GM10248 (cell line): Measurements from ENCODE around the gene DGKI.

Experiments
- CTCF ChIA-PET: fragments of 300-600 bp; sonication (Branson Sonifier 250); formaldehyde crosslinking; extraction: SDS; loops from one replicate; lab custom pipeline; 2021; ENCODE audit warnings: antibody characterized with exemption; lab: Yijun Ruan, JAX
- POLR2A ChIA-PET: fragments of 350-650 bp; sonication (Branson Sonifier 250); formaldehyde crosslinking; extraction: SDS; loops from one replicate; lab custom pipeline; 2020; ENCODE audit warnings: antibody characterized with exemption; lab: Yijun Ruan, JAX
- DNase-seq: peaks from one replicate; pipeline ENCODE4 v3.0.0; 2012; ENCODE audit errors: extremely low spot score
- TF ChIP-seq, protein P1 (sequence below): IDR thresholded peaks from 2 replicates; pipeline ENCODE4 v1.5.1; 2012; ENCODE audit warnings: mild to moderate bottlenecking, low read depth; ENCODE audit errors: extremely low read depth, missing control alignments, control extremely low read depth

Gene DGKI

DNA sequence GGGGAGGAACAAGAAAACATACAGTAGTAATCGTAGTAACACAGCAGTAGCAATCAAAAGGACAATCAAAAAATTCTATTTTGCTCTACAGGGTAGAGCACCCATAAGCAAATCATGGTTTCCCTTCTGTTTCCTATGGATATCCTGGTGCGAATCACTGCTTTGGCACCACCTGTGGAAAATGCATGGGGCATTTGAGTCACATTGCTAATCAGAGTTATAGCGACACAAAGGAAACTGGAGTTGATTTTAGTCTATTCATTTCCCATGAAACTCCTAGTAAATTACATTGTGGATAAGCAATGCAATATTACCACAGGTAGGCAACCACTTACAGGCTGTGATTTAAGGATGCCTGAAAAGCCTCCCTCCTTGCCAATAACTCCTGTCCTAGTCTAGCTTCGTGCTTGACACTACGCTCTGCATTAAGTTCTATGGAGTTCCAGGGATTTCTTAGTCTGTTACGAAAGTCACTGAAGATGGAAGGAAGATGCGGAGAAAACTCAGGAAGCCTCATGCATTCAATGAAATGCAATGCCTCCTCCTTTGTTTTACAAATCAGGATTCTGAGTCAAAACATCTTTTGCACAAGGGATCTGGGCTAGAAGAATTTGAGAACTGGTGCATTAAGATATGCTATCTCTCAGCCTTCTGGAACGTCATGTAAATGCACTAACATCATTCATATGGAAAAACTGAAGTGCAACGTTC is 188.4 kb downstream of the DGKI start:
- CTCF ChIA-PET = interaction anchor here (1.0 to 7.5 kb wide), 7 partner anchors 12 to 349 kb away, joined by 3 to 128 read pairs (median 32); no protein-coding TSS in a partner anchor
- TF ChIP-seq, protein P1, sequence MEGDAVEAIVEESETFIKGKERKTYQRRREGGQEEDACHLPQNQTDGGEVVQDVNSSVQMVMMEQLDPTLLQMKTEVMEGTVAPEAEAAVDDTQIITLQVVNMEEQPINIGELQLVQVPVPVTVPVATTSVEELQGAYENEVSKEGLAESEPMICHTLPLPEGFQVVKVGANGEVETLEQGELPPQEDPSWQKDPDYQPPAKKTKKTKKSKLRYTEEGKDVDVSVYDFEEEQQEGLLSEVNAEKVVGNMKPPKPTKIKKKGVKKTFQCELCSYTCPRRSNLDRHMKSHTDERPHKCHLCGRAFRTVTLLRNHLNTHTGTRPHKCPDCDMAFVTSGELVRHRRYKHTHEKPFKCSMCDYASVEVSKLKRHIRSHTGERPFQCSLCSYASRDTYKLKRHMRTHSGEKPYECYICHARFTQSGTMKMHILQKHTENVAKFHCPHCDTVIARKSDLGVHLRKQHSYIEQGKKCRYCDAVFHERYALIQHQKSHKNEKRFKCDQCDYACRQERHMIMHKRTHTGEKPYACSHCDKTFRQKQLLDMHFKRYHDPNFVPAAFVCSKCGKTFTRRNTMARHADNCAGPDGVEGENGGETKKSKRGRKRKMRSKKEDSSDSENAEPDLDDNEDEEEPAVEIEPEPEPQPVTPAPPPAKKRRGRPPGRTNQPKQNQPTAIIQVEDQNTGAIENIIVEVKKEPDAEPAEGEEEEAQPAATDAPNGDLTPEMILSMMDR = no peak
- no peak for DNase-seq
- POLR2A ChIA-PET = no interaction called here

GRCh38 chr7:137657476-137658189 is 189.1 kb downstream of the DGKI start:
- TF ChIP-seq, protein P1 = no peak
- no peak for DNase-seq
- ChIA-PET POLR2A (no interaction called here), CTCF (interaction anchor here (1.0 to 7.5 kb wide), 18 partner anchors 8 to 350 kb away, joined by 3 to 128 read pairs (median 11); no protein-coding TSS in a partner anchor)

DNA sequence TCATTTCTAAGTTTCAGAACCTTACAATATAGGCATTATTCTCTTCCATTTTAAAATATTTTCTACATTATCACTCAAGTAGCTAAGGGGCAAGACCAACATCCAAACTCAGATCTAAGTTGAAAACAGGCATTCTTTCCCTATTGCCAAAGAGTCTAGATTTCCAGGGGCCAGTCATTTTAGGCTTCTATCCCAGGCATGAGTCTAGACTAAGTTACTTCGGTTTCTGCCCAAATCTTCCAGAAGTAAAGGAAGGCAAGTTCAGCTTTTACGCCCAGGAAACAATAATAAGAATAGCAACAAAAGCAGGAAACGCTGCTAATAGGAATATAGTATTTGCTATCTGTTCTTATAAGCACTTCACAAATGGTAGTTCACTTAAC is 189.9 kb downstream of the DGKI start:
- TF ChIP-seq, protein P1 = no peak
- DNase-seq = no peak
- CTCF ChIA-PET = interaction anchor here (0.7 to 7.5 kb wide), 62 partner anchors 8 to 1081 kb away, joined by 3 to 128 read pairs (median 5); partner anchors contain the start of gene CREB3L2
- POLR2A ChIA-PET = no interaction called here

GRCh38 chr7:137656227-137656849 is 190.4 kb downstream of the DGKI start:
- TF ChIP-seq, protein P1 = peak; percentile 83
- ChIA-PET POLR2A (no interaction called here), CTCF (interaction anchor here (0.7 to 7.5 kb wide), 72 partner anchors 9 to 1082 kb away, joined by 3 to 128 read pairs (median 5); partner anchors contain the start of gene CREB3L2)
- DNase-seq = peak; percentile 70

- CTCF ChIA-PET = interaction anchor here (0.7 to 7.5 kb wide), 64 partner anchors 9 to 1082 kb away, joined by 3 to 128 read pairs (median 5); partner anchors contain the start of gene CREB3L2
- no peak for DNase-seq
- POLR2A ChIA-PET = no interaction called here
- TF ChIP-seq, protein P1 = no peak
Measured at GRCh38 chr7:137655804-137656203, 191.0 kb downstream of the DGKI start.

- ChIA-PET CTCF (interaction anchor here (0.8 to 7.5 kb wide), 5 partner anchors 8 to 250 kb away, joined by 3 to 110 read pairs (median 14); no protein-coding TSS in a partner anchor), POLR2A (no interaction called here)
- TF ChIP-seq, protein P1 = no peak
- no peak for DNase-seq
Measured at GRCh38 chr7:137652721-137653120, 194.1 kb downstream of the DGKI start.
